Left colon (tissue), 2 donors: Measurements from ENCODE around the gene ENTR1. TPM values are rescaled to one million over a fixed set of nuclear protein-coding genes. Genes with fewer than 3 reads are reported as not detected.
A peak's percentile ranks its signal among the peaks of the same experiment; 100 is the strongest.

ENCODE experiments used
- ATAC-seq: fragments of 200-7000 bp; cut with Tn5 transposase; one replicate; pipeline ENCODE4 v1.9.1; 2020; ENCODE audit warnings: mild to moderate bottlenecking, moderate library complexity
- DNase-seq, 2 donors: peaks; one replicate each; pipeline ENCODE4 v3.0.0-alpha.2; 2020
- intact Hi-C, 2 donors: fragments of 100-400 bp; cut with DNase I in 1 of 2; cut with micrococcal nuclease in 1 of 2; formaldehyde crosslinking; loops; one replicate each; pipeline versions ENCODE4 v1.11.2 to v1.14.0; 2022; cut with DNase I, micrococcal nuclease
- total RNA-seq, 2 donors: library from RNA; stranded (reverse); fragmentation: NEBNext Ultra II Directional; extraction: Animal tissue kit (Norgen Biotek cat#: 25700); gene quantifications; one replicate each; pipeline ENCODE4 v1.2.1, GENCODE V29; 2021
- donor health status: DM: no; HTN: no; CAD: no.
- donor health status: DM: yes; HTN: yes; CAD: no.

The ENTR1 gene
- total RNA-seq, 2 donors from 2014 or later, result 29.8 to 33.2 TPM

DNA sequence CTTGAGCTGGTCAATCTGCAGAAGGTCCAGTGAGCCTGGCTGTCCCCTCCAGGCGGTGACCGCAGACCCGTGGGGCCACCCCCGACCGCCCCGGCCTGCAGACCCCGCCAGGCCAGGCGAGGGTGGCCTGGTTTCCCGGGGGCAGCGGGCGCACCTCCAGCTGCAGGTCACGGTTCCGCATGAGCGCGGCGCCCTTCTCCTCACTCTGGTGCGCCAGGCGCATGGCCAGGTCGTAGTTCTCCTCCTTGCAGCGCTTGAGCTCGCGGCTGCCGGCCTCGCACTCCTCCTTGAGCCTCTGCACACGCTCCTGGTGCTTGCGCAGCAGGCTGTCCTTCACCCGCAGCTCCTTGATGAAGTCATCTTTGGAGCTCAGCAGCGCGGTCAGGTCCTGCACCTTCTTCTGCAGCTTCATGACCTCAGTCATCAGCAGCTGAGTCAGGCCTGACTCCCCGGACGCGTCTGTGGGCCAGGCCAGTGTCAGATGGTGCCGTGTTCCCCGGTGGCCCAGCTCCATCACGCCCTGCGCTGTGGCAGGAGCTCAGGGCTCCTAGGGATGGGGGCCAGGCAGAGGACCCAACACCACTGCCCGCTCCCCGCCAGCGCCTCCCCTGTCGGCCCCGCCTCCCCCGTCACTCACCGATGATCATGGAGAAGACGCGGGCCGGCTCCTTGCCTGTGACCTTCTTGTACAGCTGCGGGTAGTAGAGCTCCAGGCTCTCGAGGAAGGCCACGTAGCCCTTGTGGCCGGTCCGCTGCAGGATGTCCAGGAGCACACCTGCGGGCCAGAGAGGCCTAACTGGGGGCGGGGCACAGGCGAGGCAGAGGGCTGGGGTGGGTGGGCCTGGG lies 39.5 kb downstream of the ENTR1 start:
- ATAC-seq (no peak), DNase-seq (no peak)
- intact Hi-C loops, result no loop called here

DNA sequence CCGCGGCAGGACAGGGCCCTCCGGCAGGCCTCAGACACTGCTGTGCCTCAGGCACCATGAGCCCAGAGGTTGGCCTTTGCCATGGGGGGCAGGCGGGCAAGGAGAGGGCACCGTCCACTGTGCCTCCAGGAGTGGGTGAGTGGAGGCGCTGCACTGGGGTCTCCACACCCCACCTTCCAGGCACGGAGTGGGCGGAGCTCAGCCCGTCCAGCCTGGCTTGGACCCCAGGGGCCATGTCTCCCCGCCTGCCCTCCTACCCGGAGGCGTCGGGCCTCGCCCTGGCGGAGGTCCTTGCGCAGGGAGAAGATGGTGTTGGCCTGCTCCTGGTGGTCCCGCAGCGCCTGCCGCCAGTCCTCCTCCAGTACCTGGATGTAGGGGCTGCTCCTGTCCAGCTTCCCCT lies 40.4 kb downstream of the ENTR1 start:
- ATAC-seq (no peak), DNase-seq (no peak)
- intact Hi-C loops, result no loop called here

DNA sequence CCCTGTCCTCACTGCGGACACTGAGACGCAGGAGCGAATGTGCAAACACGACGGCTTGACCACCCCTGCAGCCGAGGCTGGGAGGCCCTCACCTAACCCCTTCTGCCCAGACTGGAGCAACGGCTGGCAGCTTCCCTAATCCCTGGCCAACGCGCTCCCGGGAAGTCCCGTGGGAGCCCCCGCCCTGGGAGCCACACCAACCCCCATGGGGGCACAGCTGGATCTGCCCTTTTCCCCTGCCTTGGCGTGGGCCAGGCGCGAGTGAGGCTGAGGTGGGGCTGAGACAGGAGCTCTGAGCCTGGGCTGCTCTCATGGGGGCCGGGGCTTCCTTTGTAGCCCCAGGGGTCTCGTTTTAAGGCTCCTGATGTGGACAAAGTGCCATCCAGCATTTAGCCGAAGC lies 42.2 kb downstream of the ENTR1 start:
- intact Hi-C loops, result no loop called here
- ATAC-seq, result no peak

DNA sequence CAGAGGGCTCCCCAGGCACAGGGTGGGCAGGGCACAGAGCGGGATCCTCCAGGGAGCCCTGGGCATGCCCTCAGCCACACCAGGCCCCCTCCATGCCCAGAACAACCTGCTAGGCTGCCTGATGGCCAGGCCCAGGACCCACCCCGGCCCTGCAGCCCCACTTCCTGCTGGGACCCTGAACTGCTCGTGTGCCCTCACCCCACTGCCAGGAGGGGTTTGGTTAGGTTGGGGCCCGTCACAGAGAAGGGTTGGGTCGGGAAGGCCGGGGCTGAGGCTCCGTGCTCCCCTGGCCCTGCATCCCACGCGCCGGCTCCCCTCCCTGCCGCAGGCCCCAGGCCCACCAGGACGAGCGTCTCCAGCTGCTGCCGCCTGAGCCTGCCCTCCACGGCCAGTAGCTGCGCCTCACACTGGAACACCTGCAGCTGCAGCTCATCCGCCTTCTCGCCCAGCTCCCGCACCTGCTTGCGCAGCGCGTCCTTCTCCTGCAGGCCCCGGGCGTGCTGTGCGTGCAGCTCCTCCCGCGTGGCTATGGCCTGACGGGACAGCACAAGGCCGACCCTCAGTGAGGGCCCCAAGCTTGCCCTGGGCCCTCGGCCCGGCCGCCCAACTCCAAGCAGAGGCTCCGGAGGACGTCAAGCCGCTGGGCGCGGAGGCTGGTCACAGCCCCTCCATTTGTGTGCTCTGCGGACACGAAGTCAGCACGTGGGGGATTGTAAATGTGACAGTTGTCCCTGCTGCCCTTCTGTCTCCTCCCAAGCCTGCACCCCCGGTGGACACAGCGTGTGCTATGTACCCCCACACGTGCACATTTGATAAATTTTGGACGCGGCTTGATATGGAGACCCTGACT lies 42.9 kb downstream of the ENTR1 start:
- intact Hi-C loops, result no loop called here
- no peak for DNase-seq
- no peak for ATAC-seq

More for the DNA sequence above, 42.2 kb downstream of the ENTR1 start:
- DNase-seq, result no peak

DNA sequence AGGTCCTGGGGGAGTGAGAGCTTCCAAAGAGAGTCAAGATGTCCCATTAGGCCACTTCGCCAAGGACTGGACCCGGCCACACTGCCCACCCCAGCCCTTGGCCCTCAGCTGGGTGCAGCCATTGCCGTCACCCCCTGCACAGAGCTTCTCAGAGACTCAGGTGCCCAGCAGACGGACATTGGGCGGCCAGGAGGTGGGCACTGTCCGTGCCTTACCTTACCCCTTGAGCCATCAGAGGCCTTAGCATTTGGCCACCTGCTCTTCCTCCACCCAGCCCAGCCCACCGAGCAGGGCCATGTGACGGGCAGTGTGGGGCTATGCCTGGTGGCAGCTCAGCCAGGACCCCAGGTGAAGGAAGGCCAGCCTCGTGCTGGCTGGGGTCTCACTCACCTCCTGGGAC lies 43.6 kb downstream of the ENTR1 start:
- ATAC-seq (no peak), DNase-seq (no peak)
- intact Hi-C loops, result no loop called here

DNA sequence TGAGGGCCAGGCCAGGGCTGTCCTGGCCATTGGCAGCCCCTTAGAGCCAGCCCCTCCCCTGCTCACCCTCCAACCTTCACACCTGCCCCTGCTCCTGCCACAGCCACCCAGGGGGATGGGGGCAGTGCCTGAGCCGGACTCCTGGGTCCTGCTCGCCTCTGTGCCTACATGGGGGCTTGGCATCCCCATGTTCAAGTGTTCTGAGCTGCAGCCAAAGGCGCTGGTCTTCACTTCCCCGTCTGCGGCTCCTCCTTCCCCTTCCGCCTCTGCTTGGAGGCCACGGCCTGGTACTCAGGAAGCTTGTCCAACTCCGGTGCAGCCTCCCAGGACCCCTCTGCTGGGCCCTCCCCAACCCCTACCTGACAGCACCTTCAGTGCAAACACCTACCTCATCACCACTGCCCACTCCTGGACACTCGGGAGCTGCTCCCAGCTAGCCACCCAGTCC lies 44.6 kb downstream of the ENTR1 start:
- intact Hi-C loops, result no loop called here
- DNase-seq, result no peak
- ATAC-seq, result no peak

DNA sequence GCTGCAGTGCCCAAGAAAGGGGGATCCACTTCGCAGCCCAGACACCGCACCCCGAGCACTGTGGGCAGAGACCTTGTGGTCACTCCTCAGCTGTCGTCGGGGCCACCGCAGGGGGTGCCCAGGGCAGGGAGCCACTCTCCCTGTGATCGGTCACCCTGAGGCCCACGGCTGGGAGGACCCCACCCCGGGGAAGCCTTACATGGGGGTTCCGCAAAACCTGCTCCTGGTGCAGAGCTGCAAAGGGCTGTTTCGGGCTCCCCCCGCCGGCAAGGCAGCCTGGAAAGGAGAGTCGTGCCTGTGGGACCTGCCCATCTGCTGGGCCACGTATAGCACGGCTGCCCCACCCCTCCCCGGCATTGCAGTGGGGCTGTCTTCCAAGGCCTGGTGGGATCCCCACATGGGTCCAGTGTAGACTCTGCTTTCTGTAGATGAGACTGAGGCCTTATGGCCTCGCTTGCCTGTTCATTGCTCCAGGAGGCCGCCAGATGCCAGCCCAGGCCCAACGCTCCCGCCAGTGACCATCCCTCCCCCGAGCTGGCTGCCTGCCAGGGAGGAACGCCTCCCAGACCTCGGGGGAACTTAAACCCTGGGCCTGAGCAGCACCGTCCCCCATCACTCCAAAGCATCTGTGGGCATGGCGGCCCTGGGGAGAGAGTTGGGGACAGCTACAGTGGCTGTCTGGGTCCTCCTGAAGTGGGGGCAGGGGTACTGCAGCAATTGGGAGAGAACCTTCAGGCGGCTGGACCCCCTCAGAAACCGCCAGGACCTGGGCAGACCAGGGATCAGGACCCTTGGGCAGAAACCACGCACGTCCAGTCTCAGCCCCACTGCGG lies 45.3 kb downstream of the ENTR1 start:
- DNase-seq, result peak in 1 of 2 donors; percentile 39
- intact Hi-C loops, result no loop called here
- no peak for ATAC-seq

DNA sequence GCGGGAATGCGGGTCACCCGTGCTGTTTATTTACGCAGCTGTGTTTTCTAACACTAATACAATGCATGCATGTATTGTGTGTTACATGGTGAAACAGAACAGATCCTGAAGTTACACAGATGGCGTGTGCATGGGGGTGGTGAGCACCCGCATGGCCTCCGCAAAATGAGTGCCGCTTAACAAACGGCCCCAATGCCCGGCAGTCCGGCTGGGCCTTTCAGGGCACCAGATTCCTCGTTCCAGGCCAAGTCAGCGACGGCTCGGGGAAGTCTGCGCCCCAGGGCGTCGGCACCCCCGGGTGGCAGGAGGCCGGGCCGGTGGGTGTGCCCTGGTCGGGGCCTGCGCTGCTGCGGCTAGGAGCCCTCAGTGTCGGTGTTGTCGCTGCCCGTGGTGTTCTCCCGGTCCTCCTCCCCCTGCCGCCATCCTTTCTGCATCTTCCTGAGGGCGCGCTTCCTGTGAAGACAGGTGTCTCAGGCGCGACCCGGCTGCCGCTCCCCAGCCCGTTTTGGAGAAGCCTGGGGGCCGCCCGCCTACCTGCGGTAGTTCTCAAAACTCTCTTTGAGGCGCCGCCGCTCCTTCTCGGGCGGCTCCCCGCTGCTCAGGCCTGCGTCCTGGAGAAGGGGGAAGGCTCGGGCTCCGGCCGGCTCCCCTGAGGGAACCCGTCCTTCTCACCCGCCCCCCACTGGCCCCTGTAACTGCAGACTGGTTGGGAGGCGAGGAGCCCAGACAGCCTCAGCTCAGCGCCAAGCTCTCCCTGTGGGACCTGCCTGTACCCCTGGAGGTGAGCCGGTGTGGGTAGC lies 46.3 kb downstream of the ENTR1 start:
- intact Hi-C loops, result no loop called here
- DNase-seq, result no peak
- no peak for ATAC-seq

DNA sequence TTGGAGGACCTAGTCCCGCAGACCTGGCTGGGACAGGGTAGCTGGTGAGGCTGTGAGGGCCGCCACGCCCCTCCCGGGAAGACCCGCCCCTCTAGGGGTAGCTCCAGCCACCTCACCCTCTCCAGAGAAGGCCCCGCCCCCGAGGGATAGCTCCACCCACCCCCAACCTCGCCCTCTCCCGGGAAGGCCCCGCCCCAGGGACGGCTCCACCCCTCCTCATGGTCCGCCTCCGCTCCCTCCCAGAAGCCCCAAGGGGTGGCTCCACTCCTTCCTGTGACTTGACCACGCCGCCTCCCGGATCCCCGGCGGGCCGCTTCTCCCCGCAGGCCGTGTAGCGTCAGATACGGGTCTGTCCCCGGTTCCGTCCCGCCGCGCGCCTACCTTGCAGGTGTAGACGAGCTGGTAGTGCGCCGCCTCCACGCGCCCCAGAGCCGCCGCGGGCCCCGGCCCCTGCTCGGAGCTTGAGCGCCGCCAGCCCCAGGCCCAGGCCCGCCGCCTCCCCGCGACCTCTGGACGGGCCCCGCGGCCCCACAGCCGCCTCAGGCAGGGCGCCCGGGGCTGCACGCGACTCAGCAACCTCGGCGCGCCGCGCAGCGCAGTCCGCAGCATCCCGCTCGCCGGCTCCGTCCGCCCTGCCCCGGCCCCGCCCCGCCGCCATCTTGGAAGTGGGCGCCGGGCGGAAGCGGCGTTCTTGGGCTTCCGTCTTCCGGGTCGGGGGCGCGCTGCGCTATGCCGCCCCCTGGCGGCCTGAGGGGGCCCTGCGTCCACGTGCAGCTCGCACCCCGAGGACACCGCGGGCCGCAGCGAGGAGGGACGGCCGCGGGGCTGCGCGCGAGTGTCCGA lies 47.1 kb downstream of the ENTR1 start, which contains the start of gene DNLZ:
TSS of gene DNLZ (minus strand) at position 639 of the 843 bp plus-strand sequence. CDS start at position 609, 30 bp downstream.
- intact Hi-C loops, result no loop called here

DNA sequence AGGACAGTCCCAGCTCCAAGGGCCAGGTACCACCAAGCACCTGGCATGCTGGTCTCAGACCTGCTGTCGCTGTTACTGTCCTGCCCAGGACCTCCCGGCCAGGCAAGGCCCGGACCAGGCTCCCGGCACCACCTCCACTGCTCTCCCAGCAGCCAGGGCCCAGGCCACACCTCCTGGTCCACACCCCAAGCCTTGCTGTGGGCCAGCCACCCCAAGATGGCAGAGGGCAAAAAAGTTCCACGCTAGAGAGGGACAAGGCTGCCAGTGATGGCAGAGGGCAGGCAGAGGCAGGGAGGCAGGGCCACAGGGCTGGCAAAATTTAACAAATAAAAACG lies 48.0 kb downstream of the ENTR1 start:
- intact Hi-C loops, result no loop called here
- DNase-seq (peak in 1 of 2 donors; percentile 47), ATAC-seq (no peak)

More for the DNA sequence above, 47.1 kb downstream of the ENTR1 start, which contains the start of gene DNLZ:
- DNase-seq (peak; percentile 97 to 99), ATAC-seq (peak; percentile 94)

DNA sequence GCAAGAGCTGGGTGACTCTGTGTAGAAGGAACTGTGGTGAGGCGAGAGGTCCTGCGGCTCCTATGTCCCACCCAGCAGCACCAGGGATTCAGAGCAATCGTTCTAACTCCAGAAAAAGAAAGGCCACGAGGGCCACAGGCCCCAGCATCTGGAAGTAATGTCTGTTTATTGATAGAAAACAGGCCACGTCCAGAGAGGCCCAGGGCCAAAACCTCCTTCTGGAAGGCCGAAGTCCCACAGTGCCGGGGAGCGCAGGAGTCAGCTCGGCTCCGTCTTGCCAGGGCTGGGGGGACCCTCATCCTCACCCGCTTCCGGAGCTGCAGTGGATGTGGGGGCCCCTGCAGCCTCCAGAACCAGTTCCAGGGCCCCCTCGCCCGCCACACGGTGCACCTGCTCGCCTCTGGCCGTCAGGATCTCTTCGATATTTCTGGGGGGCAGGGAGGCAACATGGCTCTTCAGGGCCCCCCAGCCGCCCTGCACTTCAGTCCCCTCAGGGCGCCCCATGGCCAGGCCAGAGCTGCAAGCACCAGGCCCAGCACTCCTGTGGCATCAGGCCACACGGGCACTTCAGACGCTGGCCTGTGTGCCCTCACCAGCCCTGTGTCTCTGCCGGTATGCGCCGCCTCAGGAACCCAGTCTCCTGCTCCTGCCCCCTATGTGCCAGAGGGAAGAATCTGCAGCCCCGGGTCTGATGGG lies 48.5 kb downstream of the ENTR1 start:
- intact Hi-C loops, result no loop called here
- no peak for ATAC-seq

DNA sequence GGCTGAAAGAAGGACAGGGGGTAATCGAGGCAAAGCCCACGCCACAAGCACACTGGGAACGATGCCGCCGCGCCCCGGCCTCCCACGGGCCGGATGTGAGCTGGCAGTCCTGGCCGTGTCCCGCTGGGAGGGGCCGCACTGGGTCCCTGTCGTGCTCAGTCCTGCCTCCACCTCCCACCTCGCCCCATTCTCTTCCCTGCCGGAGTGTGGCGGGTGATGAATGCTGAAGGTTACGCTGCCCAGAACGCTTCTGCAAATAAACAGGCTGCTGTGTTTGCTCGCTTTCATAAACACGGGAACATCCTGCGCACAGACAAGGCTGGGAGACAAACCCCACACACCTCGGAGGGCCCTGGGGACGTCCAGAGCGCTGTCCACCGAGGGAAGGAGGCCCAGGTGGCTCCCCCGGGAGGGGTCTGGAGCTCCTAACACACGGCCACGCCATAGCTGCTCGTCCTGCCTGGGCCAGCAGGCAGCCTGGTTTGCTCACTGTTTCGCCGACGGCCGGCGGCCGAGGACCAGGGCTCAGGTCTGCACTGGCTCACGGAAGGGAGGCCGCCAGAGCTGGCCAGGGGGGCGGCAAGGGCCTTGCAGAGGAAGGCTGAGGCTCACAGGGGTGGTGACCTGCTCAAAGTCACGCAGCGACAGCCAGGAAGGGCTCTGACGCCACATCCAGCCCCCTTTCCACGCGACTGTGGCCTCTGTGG lies 49.2 kb downstream of the ENTR1 start:
- ATAC-seq, result no peak
- intact Hi-C loops, result no loop called here
- DNase-seq, result no peak

More for the DNA sequence above, 48.5 kb downstream of the ENTR1 start:
- no peak for DNase-seq

DNA sequence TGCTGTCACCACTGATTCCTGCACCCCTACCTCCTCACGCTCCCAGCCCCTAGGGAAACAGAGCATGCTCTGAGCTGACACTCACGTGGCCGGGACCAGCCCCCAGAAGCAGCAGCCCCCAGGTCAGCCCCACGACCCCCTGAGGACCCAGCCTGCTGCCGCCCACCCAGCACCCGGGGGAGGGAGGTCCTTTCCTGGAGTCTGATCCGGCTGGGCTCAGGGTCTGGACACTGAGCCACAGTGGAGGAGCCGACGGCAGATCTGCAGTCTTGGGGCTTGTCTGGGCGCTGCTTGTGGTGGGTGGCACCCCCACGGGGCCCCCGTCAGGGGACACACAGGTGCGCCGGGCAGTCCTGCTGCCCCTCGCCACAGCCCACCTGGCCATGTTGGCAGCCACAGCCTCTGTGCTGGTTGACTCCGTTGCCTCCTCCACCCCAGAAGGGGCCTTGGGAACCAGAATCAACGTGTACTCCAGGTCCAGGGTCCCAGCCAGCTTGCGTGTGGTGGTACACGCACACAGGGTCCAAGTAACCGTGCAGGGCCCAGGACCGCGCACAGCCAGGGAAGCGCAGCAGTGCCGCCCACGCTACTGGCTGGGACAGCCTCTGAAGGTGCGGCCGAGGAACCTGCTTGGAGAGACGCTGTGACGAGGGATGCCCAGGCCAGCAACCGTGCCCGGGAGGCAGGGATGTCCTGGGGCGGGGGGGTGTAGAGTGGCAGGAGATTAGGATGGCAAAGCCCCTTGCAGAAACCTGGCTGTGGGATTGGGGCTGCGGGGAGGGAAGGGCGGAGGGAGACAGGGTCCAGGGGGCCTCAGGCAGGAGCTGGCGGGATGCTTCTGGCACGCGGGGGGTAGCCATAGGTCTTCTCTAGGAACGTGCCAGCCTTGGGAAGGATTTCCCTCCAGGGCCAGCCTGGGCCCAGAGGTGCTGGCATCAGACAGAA lies 50.4 kb downstream of the ENTR1 start:
- DNase-seq (no peak), ATAC-seq (no peak)
- intact Hi-C loops, result no loop called here

DNA sequence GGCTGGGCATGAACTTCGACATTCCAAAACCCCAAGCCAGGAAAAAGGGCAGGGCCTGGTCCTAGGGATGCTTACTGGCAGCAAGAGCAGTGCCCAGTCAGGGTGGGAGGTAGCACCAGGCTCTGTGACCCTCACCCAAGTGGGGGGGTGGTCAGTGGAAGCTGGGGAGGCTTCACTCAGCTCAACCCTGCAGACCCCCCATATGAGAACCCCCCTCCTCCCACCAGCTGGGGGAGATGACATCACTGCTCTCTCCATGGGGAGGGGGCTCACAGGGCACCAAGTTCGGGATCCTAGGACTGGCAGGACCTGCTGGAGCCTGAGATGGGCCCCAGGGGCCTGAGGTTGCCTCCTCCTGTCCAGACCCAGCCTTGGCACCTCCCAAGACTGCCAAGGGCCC lies 51.5 kb downstream of the ENTR1 start:
- no peak for DNase-seq
- intact Hi-C loops, result no loop called here
- ATAC-seq, result no peak

DNA sequence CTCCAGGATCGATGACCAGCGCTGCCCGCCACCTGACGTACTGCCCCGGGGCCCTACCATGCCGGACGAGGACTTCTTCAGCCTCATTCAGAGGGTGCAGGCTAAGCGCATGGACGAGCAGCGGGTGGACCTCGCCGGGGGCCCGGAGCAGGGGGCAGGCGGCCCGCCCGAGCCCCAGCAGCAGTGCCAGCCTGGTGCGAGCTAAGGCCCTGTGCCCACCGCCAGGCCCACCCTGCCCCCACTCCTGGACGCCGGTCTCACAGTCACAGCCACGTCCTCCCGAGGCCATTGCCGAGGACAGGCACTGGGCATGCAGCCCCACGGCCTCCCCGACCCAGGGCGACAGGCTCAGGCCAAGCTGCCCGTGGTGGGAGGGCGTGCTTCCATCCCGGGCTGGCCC lies 52.4 kb downstream of the ENTR1 start:
- intact Hi-C loops, result no loop called here
- no peak for ATAC-seq
- no peak for DNase-seq
